NCI-H82 (cell line): Measurements from ENCODE around the gene YPEL4.

Experiments used
- DNase-seq: peaks from one replicate; lab custom pipeline; 2025; lab: John Stamatoyannopoulos, UW

YPEL4 gene

DNA sequence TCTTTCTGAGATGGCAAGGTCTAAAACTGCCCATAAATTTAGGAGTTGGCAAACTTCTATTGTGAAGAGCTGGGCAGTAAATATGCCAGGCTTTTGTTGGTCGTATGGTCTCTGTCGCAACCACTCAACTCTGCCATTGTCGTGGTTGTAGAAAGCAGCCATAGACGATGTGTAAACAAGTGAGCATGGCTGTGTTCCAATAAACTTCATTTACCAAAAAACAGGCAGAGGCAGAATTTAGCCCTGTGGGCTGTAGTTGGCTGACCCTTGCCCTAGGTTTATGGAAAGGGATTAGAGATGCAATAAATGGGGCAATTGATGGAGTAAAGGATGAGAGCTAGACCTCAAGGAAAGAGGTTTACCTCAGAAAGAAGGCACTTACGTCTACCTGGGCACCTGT lies 17.6 kb downstream of the YPEL4 start:
- no peak for DNase-seq

DNA sequence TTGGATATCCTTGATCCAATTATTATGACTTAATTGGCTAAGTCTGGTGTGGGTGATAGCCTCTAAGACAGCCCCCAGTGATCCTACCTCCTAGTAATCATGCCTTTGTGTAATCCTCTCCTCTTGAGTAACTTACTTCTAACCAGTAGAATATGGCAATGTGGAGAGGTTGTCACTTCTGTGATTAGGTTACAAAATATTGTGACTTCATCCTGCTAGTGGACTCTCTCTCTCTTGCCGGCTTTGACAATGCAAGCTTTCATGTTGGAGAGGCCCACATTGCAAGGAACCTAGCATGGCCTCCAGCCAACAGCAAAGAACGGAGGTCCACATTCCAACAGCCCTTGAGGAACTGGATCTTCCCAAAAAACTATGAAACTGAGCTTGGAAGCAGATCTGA lies 19.5 kb downstream of the YPEL4 start:
- DNase-seq: peak; percentile 97

DNA sequence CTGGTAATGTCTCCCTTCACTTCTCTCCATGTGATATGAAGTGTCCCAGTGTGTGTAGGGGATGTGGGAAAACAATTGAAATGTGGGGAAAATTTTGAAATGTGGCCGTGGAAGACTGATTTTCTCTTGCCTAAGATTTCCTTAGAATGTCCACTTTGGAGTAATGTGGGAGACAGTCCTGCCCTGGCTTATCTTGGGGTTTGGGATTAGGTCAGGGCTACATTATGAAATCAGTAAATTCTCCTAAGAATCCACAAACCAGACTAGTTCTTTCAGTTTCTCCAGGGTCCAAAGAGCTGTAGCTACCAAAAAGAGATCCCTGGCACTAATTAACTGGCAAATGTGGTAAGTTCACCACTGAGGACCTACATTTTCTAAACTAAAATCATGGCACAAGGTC lies 22.8 kb downstream of the YPEL4 start:
- DNase-seq: no peak

DNA sequence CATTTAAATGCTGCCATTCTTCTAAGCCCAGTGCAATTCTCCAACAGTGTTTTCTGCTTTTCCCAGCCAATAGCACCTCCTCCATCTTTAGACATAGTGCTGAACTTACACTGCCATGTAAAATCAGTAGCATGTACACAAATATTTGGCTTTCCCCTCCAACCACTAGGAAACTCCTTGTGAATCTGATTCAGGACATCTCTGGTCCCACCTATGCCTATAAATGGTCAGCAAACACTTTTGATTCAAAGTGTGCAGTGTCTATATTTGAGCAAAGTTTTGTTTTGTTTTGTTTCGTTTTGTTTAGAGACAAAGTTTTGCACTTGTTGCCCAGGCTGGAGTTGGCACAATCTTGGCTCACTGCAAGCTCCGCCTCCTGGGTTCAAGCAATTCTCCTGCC lies 24.8 kb downstream of the YPEL4 start:
- no peak for DNase-seq

DNA sequence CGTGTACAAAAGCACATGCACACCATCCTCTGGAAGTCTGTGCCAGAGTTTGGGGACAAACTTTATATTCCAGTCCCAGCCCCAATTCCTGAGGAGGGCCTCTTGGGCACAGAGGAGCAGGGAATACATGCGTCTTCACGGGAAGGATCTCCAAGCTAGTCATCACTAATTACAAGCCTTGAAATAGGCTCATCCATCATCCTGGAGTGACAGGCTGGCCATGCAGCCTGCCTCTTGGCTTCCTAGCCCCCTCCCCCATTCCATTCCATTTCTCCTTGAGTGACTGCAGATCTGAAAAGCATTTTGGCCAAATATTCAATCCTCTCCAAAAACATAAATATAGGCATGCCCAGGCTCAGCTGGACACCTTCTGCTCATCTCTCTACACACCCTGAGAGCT lies 27.4 kb downstream of the YPEL4 start:
- DNase-seq: peak; percentile 61

DNA sequence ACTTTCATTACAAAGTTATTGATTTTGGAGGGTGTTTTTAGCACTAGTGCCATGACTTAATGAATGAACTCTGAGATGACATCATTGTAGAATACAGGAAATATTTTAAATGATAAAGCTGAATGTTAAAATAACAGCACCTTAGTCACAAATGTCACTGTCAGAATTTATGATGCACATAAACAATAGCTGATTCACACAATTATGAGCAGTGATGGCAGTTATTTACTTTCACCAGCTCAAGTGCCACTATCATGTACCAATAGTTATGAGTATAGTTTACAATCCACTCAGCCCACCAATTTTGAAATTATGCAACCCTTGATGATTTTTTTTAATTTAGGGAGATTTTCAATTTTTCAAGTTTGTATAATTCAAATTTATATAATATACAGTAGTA lies 29.2 kb downstream of the YPEL4 start:
- DNase-seq: no peak

DNA sequence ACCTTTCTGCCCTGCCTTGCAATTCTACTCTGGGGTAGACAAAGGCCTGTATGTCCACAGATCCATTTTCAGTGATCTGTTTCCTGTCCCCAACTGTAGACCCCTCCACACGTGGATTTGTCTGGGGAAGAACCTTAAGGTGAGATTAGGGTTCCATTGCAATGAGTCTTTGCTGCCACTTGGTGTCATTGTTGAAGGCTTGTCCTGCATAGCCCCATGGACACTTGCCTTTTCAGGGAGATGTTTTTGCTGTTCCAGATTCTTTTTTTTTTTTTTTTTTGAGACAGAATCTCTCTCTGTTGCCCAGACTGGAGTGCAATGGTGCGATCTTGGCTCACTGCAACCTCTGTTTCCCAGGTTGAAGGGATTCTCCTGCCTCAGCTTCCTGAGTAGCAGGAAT lies 30.4 kb downstream of the YPEL4 start:
- DNase-seq: no peak

DNA sequence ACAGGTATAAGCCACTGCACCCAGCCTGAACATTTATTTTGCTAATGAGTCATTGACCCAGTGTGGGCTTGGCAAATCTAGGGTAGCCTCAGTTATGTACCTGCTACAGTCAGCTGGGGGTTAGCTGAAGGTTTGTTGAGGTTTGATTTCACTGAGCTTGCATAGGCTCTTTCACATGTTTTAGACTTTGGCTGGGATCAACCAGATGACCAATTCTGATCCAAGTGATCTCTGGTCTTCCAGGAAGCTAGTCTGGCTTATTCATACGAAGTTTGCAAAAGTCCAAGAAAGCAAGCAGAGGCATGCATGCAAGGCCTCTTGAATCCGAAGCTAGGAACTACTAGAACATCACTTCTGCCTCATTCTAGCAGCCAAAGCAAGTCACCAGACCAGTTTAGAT lies 31.3 kb downstream of the YPEL4 start:
- no peak for DNase-seq

DNA sequence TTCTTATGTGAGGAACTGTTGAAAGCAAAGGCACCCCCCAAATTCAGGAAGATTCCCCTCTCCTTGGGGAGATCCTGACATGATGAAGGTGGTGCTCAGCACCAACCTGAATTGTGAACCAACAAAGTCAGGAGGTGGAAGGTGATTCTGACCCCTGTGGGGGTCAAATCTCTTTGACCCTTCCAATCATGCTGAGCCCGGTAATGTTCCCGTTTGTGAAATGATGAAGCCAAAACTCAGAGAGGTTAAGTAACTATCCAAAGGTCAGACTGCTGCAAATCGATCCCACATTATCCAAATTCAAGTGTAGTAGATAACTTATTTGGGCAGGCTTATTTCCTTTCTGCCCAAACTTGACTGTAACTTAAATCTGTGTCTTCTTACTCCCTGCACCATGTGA lies 33.1 kb downstream of the YPEL4 start:
- DNase-seq: no peak

DNA sequence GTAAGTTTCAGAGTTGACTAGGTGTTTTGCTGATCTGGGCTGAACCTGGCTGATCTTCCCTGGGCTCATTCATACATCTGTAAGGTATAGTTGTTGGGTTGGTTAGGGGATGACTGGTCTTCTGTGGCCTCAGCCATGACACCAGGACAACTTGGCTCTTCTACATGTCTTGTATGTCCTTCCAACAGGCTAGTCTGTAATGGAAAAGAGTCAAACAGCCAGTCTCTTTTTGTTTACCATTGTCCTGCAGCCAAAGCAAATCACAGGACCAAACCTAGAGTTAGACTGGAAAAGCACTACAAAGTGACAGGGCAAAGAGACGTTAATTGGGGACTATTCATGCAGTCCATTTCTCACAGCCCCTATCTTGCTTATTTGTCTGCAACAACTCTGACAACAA lies 34.4 kb downstream of the YPEL4 start:
- no peak for DNase-seq

DNA sequence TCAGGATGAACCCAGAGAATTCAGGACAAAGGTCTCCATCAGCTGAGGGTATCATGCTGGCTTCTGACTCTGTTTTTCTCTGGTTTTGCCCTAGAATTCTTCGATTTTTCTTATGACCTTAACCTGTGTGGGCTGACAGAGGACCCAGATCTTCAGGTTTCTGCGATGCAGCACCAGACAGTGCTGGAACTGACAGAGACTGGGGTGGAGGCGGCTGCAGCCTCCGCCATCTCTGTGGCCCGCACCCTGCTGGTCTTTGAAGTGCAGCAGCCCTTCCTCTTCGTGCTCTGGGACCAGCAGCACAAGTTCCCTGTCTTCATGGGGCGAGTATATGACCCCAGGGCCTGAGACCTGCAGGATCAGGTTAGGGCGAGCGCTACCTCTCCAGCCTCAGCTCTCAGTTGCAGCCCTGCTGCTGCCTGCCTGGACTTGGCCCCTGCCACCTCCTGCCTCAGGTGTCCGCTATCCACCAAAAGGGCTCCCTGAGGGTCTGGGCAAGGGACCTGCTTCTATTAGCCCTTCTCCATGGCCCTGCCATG lies 35.4 kb downstream of the YPEL4 start:
- DNase-seq: no peak

DNA sequence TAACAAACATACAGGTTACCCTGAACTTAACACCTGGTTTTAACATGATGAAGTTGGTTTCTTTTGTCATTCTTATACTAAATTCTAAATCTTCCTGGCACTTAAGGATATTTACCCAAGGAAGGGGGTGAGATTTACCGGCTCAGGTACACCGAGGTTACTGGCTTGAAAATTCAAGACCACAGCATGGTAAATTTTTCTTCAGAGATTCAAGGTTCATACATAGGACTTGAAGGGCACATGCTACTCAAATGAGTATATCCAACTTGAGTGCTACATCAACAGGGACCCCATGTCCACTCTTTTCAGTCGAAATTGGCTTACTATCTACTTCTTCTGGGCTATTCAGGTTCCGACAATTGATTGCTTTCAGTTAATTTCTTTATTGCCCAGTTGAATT lies 39.5 kb downstream of the YPEL4 start:
- DNase-seq: no peak

DNA sequence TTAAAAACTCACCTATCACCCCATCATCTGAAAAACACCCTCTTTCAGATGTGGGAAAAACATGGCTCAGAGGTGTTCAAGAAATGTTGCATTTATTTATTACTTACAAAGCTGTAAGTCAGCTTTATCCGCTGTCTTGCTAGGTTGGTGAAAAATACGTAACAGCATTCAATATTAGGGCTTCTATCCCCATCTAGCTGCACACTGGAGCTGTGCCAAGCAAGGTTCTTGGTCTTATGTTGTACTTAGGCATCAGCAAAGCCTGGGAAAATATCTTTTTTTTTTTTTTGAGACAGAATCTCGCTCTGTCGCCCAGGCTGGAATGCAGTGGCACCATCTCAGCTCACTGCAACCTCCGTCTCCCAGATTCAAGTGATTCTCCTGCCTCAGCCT lies 44.7 kb downstream of the YPEL4 start:
- no peak for DNase-seq

DNA sequence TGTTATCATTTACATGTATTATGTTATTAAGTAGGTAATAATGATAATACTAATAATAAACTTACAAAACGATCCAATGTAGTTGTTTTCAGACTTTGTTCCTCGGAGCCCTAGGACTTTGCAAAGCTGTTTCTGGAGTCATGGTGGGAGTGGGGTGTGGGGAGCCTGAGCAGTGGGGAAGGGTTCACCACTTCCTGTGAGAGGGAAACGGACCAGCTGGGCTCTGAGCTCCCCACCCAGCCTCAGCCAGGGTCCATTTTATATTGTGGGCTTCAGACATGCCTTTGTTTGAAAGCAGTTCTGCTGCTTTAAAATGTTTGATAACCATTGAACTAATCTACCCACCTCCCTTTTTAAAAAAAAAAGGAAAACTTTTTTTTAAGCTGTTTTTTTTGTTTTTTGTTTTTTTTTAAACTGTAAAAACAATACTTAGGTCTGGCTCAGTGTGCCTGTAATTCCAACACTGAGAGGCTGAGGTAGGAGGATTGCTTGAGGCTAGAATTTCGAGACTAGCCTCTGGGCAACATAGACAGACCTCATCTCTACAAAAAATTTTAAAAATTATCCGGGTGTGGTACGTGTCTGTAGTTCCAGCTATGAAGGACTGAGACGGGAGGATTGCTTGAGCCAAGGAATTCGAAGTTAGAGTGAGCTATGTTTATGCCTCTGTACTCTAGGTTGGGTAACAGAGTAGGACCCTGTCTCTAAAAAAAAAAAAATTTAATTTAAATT lies 45.2 kb downstream of the YPEL4 start:
- no peak for DNase-seq

DNA sequence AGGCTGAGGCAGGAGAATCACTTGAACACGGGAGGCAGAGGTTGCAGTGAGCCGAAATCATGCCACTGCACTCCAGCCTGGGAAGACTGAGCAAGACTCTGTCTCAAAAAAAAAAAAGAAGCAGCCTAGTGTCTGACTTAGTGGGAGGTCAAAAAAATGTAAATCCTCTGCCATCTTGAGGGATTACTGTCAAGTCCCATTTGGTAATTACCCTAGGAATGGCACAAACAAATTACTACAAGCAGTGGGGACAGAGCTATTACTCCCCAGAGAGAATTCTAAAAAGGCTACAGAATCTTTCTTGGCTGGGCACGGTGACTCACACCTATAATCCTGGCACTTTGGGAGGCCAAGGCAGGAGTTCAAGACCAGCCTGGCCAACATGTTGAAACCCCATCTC lies 48.4 kb downstream of the YPEL4 start:
- peak; percentile 94 for DNase-seq

DNA sequence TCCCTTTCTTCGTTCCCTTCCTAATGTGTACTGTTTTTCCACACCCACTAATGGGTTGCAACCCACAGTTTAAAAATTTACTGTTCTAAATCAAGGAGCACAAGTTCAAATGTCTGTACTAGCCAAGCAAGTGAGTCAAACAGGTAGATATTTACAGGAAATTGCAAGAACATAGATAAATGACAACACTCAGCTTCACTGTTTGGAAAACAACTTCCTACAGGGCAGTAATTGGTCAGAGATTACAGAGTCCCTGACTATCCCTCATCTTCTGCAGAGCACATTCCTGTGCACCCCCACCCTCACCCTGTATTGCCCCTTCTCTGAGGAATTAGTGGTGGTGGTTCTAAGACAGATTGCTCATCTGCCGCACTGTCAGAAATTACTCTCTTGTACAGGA lies 50.3 kb downstream of the YPEL4 start:
- DNase-seq: peak; percentile 36

DNA sequence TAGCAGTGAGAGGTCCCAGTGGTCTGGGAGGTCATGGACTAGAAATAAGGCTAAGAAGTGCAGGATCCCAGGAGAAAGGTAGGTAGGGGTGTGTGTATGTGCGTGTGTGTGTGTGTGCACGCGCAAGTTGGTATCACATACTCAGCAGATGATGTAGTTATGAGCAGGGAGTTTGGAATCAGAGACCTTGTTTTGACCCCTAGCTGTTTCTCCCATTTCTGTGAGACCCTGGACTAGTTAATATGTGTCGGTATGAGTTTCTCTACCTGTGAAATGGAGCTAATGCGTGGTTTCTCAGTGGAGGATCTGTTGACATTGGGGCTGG lies 50.9 kb downstream of the YPEL4 start:
- no peak for DNase-seq

DNA sequence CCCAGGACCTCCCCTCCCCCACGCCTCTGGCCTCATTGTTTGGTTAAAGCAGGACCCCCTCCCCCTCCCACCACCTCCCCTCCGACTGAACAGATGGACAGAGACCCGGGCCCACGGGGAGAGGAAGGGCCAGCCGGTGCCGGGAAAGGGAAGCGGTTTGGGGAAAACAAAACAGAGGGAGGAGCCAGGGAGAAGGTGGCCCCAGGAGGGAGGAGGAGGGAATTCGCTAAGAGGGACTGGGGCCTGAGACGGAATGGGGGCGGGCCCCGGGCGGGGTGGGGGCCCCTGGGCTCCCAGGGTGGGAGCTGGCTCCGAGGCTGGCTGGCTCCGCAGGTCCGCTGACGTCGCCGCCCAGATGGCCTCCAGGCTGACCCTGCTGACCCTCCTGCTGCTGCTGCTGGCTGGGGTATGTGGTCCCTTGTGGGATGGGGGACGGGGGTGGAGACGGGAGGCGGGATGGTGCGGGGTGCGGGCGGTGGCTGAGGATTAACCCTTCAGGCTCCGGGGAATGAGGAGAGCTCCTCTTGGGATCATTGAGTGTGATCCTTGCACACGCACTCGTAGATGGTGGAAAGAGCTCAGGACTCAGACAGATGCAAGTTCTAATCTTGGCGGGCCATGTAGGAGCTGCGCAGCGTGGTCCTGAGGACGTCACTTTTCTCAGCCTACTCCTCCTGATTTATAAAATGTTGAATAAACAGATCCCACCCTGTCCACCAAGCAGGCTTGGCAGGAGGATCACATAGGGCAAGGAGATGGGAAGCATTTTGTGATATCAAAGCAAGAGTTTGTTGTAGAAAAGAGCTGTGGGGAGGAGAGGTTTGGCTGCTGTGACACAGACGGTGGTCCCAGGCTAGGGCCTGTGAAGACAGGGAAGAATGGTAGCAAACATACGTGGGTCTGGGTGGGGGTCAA lies 51.5 kb downstream of the YPEL4 start:
- peak; percentile 95 for DNase-seq

DNA sequence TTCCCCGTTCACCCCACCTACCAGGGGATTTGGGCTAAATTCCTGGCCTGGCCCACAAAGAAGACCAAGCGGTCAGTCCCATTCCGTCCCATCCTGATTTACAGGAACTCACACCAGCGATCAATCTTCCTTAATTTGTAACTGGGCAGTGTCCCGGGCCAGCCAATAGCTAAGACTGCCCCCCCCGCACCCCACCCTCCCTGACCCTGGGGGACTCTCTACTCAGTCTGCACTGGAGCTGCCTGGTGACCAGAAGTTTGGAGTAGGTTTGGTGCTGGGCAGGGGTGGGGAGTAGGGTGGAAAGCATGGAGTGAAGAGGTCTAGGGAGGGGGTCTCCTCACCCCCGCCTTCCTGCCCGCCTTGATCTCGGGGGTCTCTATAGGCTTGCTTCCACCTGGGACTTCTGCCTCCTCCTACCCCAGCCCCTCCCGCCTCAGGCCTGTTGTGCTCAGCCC lies 52.2 kb downstream of the YPEL4 start, which contains the start of gene SERPING1:
Gene SERPING1 (plus strand): TSS at position 225 of the 455 bp plus-strand sequence. CDS start 586 bp downstream, outside the sequence.
- DNase-seq: no peak

DNA sequence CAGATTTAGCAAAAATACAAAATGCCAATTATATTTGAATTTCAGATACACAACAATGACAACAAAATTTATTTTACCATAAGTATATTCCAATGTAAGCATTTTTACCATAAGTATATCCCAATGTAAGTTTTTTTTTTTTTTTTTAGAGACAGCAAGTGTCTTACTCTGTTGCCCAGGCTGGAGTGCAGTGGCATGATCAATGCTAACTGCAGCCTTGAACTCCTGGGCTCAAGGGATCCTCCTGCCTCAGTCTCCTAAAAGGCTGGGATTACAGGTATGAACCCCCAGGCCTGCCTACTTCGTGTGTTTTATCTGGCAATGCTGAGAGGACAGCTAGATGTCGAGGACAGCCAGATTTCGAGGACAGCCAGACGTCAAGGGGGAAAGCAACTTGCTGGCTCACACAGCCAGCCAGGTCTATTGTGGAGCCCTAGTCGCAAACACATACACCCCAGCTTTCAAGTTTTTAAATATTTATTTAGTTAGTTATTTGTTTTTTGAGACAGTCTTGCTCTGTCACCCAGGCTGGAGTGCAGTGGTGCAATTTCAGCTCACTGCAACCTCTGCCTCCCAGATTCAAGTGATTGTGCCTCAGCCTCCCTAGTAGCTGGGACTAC lies 53.3 kb downstream of the YPEL4 start:
- DNase-seq: no peak
